HepG2 (cell line): ENCODE measurements around the gene HMCN1.

ENCODE experiments used
- CCAR2 ChIP-seq: fragments of 200-400 bp; formaldehyde crosslinking; optimal IDR thresholded peaks from 2 replicates; pipeline ENCODE3; 2018; ENCODE audit warnings: low read depth, mild to moderate bottlenecking, low read length, moderate library complexity
- CREB1 ChIP-seq, 2 experiments: fragments of 450-650 bp in 1 of 2; IDR thresholded peaks; 2 replicates each; pipeline ENCODE4 v1.6.1; 2016 to 2017; ENCODE audit warnings: control low read depth in 1 of 2, mild to moderate bottlenecking in 1 of 2, missing compliant biosample characterization in 1 of 2, missing genetic modification characterization in 1 of 2
- CTCF ChIP-seq: sonication (generic); formaldehyde crosslinking; IDR thresholded peaks from 2 replicates; pipeline ENCODE4 v1.5.0; 2020; ENCODE audit warnings: mild to moderate bottlenecking, missing genetic modification reagents, moderate library complexity
- EZH2 ChIP-seq: conservative IDR thresholded peaks from 2 replicates; pipeline ENCODE4 v1.6.1; 2012; ENCODE audit warnings: mild to moderate bottlenecking, low read depth, low read length, moderate library complexity
- HMGXB4 ChIP-seq, 2 experiments: sonication (generic) in 1 of 2; formaldehyde crosslinking in 1 of 2; IDR thresholded peaks; 2 replicates each; pipeline versions ENCODE4 v1.4.0 to v1.6.1; 2018 to 2020; ENCODE audit warnings: missing genetic modification reagents in 2 of 2, borderline replicate concordance in 1 of 2, low read depth in 1 of 2, mild to moderate bottlenecking in 1 of 2, missing biosample characterization in 1 of 2
- POLR2AphosphoS2 ChIP-seq: IDR thresholded peaks from 2 replicates; pipeline ENCODE4 v1.6.1; 2011; ENCODE audit warnings: low read depth, low read length, improper control_type of control experiment
- U2AF1 ChIP-seq: fragments of 200-400 bp; formaldehyde crosslinking; optimal IDR thresholded peaks from 2 replicates; pipeline ENCODE3; 2017; ENCODE audit warnings: mild to moderate bottlenecking, low read depth, low read length
- ZBTB1 ChIP-seq: sonication (generic); formaldehyde crosslinking; IDR thresholded peaks from 2 replicates; pipeline ENCODE4 v1.4.0; 2020; ENCODE audit warnings: missing genetic modification reagents, borderline replicate concordance
- ZHX1 ChIP-seq: sonication (generic); formaldehyde crosslinking; IDR thresholded peaks from 2 replicates; pipeline ENCODE4 v1.8.1; 2022; ENCODE audit warnings: low read depth, mild to moderate bottlenecking, missing genetic modification reagents
- ZNF354B ChIP-seq: sonication (generic); formaldehyde crosslinking; IDR thresholded peaks from 2 replicates; pipeline ENCODE4 v1.8.0; 2022; ENCODE audit warnings: mild to moderate bottlenecking, missing genetic modification reagents
- ZNF558 ChIP-seq: sonication (generic); formaldehyde crosslinking; IDR thresholded peaks from 2 replicates; pipeline ENCODE4 v1.9.0; 2022; ENCODE audit warnings: mild to moderate bottlenecking, missing genetic modification reagents, borderline replicate concordance
- ZNF577 ChIP-seq: sonication (generic); formaldehyde crosslinking; IDR thresholded peaks from 2 replicates; pipeline ENCODE4 v1.4.0; 2020; ENCODE audit warnings: mild to moderate bottlenecking, low read depth, missing genetic modification reagents, borderline replicate concordance
- TF ChIP-seq, protein P1 (sequence below): sonication (generic); formaldehyde crosslinking; IDR thresholded peaks from 2 replicates; pipeline ENCODE4 v1.5.0; 2020; ENCODE audit warnings: missing genetic modification reagents

DNA sequence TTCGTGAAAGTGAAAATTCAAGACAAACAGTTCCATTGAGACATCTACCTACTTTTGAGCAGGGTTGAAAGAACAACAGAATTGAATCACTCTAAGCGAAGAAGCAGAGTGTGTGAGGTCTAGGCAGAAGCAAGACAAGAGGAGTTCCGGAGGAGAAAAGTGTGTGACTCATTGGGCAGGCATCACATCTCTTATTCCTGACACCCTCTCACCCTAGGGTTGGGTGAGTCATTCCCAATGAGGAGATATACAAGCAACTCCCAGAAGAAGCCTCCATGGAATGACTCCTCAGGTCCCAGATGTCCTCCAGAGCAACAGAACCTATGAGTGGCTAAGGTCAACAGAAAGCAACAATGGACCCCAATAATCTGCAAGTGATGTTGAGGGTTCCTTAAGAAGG lies 502.7 kb downstream of the HMCN1 start:
- TF ChIP-seq CTCF: no peak
- TF ChIP-seq ZNF354B (CRISPR knock-in tag): no peak
- TF ChIP-seq CREB1 (IDR thresholded peaks at IDR 0.05): no peak
- no peak for TF ChIP-seq CREB1 (CRISPR knock-in tag; IDR thresholded peaks at IDR 0.05)
- no peak for TF ChIP-seq ZBTB1 (CRISPR knock-in tag)
- TF ChIP-seq HMGXB4 (CRISPR knock-in tag; IDR thresholded peaks at IDR 0.05; ENCODE audit: borderline replicate concordance in 1 of 2, low read depth in 1 of 2): no peak
- TF ChIP-seq POLR2AphosphoS2: no peak
- no peak for TF ChIP-seq ZNF577
- TF ChIP-seq ZNF558 (CRISPR knock-in tag): no peak
- TF ChIP-seq ZHX1 (CRISPR knock-in tag): no peak
- TF ChIP-seq U2AF1: no peak
- no peak for TF ChIP-seq EZH2
- no peak for TF ChIP-seq CCAR2
- TF ChIP-seq, protein P1, sequence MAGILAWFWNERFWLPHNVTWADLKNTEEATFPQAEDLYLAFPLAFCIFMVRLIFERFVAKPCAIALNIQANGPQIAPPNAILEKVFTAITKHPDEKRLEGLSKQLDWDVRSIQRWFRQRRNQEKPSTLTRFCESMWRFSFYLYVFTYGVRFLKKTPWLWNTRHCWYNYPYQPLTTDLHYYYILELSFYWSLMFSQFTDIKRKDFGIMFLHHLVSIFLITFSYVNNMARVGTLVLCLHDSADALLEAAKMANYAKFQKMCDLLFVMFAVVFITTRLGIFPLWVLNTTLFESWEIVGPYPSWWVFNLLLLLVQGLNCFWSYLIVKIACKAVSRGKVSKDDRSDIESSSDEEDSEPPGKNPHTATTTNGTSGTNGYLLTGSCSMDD: no peak
